Natural killer cell (primary cell): ENCODE data around the gene NRSN2. TPM values are rescaled to one million over a fixed set of nuclear protein-coding genes. Genes with fewer than 3 reads are reported as not detected.

Experiments used
- ATAC-seq, 3 donors: fragments of 150-1000 bp in 2 of 3; fragments of 200-7000 bp in 1 of 3; cut with Tn5 transposase; 1 replicate in 1 of 3; 2 replicates in 2 of 3; pipeline ENCODE4 v1.10.0; 2021; ENCODE audit warnings: mild to moderate bottlenecking in 2 of 3, moderate library complexity in 2 of 3
- DNase-seq, 2 donors: peaks; one replicate each; pipeline versions ENCODE4 v3.0.0 to v3.0.0-alpha.2; 2013 to 2021; ENCODE audit warnings: mixed read lengths in 1 of 2
- H3K27ac ChIP-seq: one replicate; pipeline ENCODE4 v1.5.1; 2013; ENCODE audit warnings: mild to moderate bottlenecking, low read length
- H3K27me3 ChIP-seq: one replicate; pipeline ENCODE4 v1.6.1; 2013; ENCODE audit warnings: low read length; ENCODE audit not compliant: control insufficient read depth, insufficient read depth
- H3K36me3 ChIP-seq: one replicate; pipeline ENCODE4 v1.6.1; 2013; ENCODE audit warnings: low read length; ENCODE audit not compliant: control insufficient read depth, insufficient read depth
- H3K4me1 ChIP-seq: one replicate; pipeline ENCODE4 v1.6.1; 2013; ENCODE audit warnings: low read length; ENCODE audit not compliant: control insufficient read depth, insufficient read depth
- H3K4me3 ChIP-seq: one replicate; pipeline ENCODE4 v1.5.1; 2013; ENCODE audit warnings: low read length
- H3K9me3 ChIP-seq: one replicate; pipeline ENCODE4 v1.6.1; 2013; ENCODE audit warnings: low read length; ENCODE audit not compliant: control insufficient read depth, insufficient read depth
- H3K27ac Mint-ChIP-seq, 2 donors: one replicate each; pipeline ENCODE4 v1.8.0; 2022; ENCODE audit warnings: mild to moderate bottlenecking in 2 of 2, mixed read lengths in 2 of 2, moderate library complexity in 1 of 2
- H3K27me3 Mint-ChIP-seq, 2 donors: one replicate each; pipeline ENCODE4 v1.8.0; 2022; ENCODE audit warnings: low read depth in 2 of 2, mixed read lengths in 2 of 2
- H3K36me3 Mint-ChIP-seq: one replicate; pipeline ENCODE4 v1.8.0; 2022; ENCODE audit warnings: mixed read lengths
- H3K4me1 Mint-ChIP-seq, 2 donors: one replicate each; pipeline ENCODE4 v1.8.0; 2022; ENCODE audit warnings: mixed read lengths in 2 of 2
- H3K4me3 Mint-ChIP-seq: one replicate; pipeline ENCODE4 v1.8.0; 2022; ENCODE audit warnings: mild to moderate bottlenecking, moderate library complexity, mixed read lengths
- H3K9me3 Mint-ChIP-seq, 2 donors: one replicate each; pipeline ENCODE4 v1.8.0; 2022; ENCODE audit warnings: mixed read lengths in 2 of 2
- WGBS: methylation state at CpG from one replicate; pipeline ENCODE4 v1.1.7; 2013; ENCODE audit warnings: missing lambda C conversion rate; ENCODE audit not compliant: insufficient coverage; 5-methylcytosine and 5-hydroxymethylcytosine counted together
- intact Hi-C: fragments of 100-400 bp; cut with micrococcal nuclease; formaldehyde crosslinking; loops from one replicate; pipeline ENCODE4 v1.14.2; 2022
- total RNA-seq, 4 donors: library from RNA; stranded (reverse); fragments of 120-200 nt in 1 of 4; gene quantifications; one replicate each; pipeline versions ENCODE4 v1.2.3 to v1.2.4, GENCODE V29; 2013 to 2022
- TF ChIP-seq, protein P1 (sequence below): fragments of 200-600 bp; IDR thresholded peaks from one replicate; pipeline ENCODE4 v1.8.0; 2022; ENCODE audit warnings: antibody characterized with exemption

Gene NRSN2
- total RNA-seq, 3 donors from 2014 or later (not counting 1 experiment from before 2014, with no cell fraction given), result 6.6 to 9.3 (median 8.4) TPM

GRCh38 chr20:380763-381580 is 34.1 kb downstream of the NRSN2 start:
- Mint-ChIP-seq H3K36me3 (no peaks in the 10 kb centered on the region), H3K27me3 (no peaks in the 10 kb centered on the region), H3K9me3 (no peaks in the 10 kb centered on the region), H3K27ac (peak overlapping the region in 1 of 2 donors; percentile 55), H3K4me3 (peak overlapping the region; percentile 94), H3K4me1 (peaks cover 7 to 24% of the 10 kb centered on the region in 2 donors)
- peak overlapping the region; percentile 30 for H3K27ac ChIP-seq
- under 1% methylated on average over 93 of the region's 93 CpGs for WGBS
- intact Hi-C loops, result no loop called here
- H3K9me3 ChIP-seq, result no peaks in the 10 kb centered on the region
- TF ChIP-seq, protein P1, sequence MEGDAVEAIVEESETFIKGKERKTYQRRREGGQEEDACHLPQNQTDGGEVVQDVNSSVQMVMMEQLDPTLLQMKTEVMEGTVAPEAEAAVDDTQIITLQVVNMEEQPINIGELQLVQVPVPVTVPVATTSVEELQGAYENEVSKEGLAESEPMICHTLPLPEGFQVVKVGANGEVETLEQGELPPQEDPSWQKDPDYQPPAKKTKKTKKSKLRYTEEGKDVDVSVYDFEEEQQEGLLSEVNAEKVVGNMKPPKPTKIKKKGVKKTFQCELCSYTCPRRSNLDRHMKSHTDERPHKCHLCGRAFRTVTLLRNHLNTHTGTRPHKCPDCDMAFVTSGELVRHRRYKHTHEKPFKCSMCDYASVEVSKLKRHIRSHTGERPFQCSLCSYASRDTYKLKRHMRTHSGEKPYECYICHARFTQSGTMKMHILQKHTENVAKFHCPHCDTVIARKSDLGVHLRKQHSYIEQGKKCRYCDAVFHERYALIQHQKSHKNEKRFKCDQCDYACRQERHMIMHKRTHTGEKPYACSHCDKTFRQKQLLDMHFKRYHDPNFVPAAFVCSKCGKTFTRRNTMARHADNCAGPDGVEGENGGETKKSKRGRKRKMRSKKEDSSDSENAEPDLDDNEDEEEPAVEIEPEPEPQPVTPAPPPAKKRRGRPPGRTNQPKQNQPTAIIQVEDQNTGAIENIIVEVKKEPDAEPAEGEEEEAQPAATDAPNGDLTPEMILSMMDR, result no peak
- H3K4me3 ChIP-seq, result peak overlapping the region; percentile 74
- DNase-seq (peak; percentile 49 to 69), ATAC-seq (peak; percentile 53 to 64 (median 58))
- H3K36me3 ChIP-seq, result peaks cover under 1% of the 10 kb centered on the region
- H3K4me1 ChIP-seq, result peaks cover 9% of the 10 kb centered on the region
- no peaks in the 10 kb centered on the region for H3K27me3 ChIP-seq

DNA sequence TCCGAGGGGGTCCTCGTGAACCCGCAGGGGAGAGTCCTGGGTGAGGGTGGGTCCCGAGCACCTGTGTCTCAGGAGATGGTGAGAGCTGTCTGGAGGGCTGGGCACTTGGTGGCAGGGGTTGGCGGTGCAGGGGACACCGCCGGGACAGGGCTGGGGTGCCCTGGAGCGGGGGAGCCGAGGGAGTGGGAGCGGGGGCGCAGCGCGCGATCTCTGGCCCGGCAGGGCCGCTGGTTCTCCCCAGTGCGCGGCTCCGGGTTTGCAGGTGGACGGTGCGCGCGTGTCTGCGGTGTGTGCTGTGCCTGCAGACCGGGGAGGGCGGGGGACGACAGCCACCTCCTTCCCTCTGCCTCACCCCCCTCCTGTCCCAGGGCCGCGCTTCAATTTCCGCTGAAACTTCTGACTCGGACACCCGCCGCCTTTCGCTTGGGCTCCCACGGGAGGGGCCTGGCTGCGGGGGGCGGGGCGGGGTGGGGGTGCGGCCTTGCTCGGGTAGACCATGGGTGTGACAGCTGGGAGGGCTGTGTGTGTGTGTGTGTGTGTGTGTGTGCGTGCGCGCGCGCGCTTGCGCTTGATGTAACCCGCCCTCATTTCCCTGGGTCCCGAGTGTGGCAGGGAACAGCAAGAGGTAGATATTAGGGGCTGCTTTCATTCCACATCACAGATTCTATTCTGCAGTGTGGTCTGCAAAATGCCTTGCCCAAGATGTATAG is 34.8 kb downstream of the NRSN2 start:
- Histone ChIP-seq H3K27me3 (no peaks in the 10 kb centered on the region), H3K27ac (peak overlapping the region; percentile 11), H3K4me1 (peaks cover 9% of the 10 kb centered on the region), H3K36me3 (peaks cover 3% of the 10 kb centered on the region), H3K9me3 (no peaks in the 10 kb centered on the region), H3K4me3 (peak overlapping the region; percentile 74)
- TF ChIP-seq, protein P1, result no peak
- H3K4me1 Mint-ChIP-seq, result peaks cover 7 to 24% of the 10 kb centered on the region in 2 donors
- ATAC-seq (peak; percentile 75 to 81 (median 76)), DNase-seq (peak; percentile 49 to 82)
- H3K36me3 Mint-ChIP-seq, result no peaks in the 10 kb centered on the region
- H3K27ac Mint-ChIP-seq, result peak overlapping the region; percentile 55 to 63
- under 1% methylated on average over 47 of the region's 49 CpGs for WGBS
- intact Hi-C loops, result no loop called here
- H3K4me3 Mint-ChIP-seq, result peak overlapping the region; percentile 94
- no peaks in the 10 kb centered on the region for H3K9me3 Mint-ChIP-seq
- no peaks in the 10 kb centered on the region for H3K27me3 Mint-ChIP-seq

- no peak for ATAC-seq
- Mint-ChIP-seq H3K9me3 (no peaks in the 10 kb centered on the region), H3K4me1 (peaks cover 7 to 24% of the 10 kb centered on the region in 2 donors), H3K4me3 (peak overlapping the region; percentile 94), H3K27ac (peak overlapping the region; percentile 55 to 63), H3K36me3 (no peaks in the 10 kb centered on the region), H3K27me3 (no peaks in the 10 kb centered on the region)
- no peak overlapping the region for H3K27ac ChIP-seq
- intact Hi-C loops, result no loop called here
- H3K4me3 ChIP-seq, result no peak overlapping the region
- H3K9me3 ChIP-seq, result no peaks in the 10 kb centered on the region
- no peaks in the 10 kb centered on the region for H3K27me3 ChIP-seq
- WGBS, result 67% methylated on average over 8 of the region's 8 CpGs
- peaks cover 3% of the 10 kb centered on the region for H3K36me3 ChIP-seq
- DNase-seq, result no peak
- peaks cover 9% of the 10 kb centered on the region for H3K4me1 ChIP-seq
- TF ChIP-seq, protein P1, result no peak
Measured at GRCh38 chr20:382291-383115, 35.6 kb downstream of the NRSN2 start.
